Measurements from ENCODE around the gene DNAJB1. TPM values are rescaled to one million over a fixed set of nuclear protein-coding genes. Genes with fewer than 3 reads are reported as not detected.
"Not testable (repeated sequence)": the region's sequence is repeated elsewhere in the genome, so short reads cannot be mapped to it uniquely, and the experiment has no call there.

DNAJB1 gene
- total RNA-seq, 2 donors from 2014 or later: 62.5 to 64.1 TPM

GRCh38 chr19:14510311-14511228 lies 7.6 kb downstream of the DNAJB1 start:
- DNase-seq (no peak), ATAC-seq (replicated peaks in 1 of 2) (no peak)
- H3K27ac Mint-ChIP-seq: peak overlapping the region; percentile 92
- no peaks in the 10 kb centered on the region for H3K27me3 Mint-ChIP-seq (ENCODE audit: low read depth)
- H3K9me3 Mint-ChIP-seq: no peaks in the 10 kb centered on the region
- H3K36me3 Mint-ChIP-seq (ENCODE audit: insufficient read depth in 2 of 2): peaks cover 7 to 10% of the 10 kb centered on the region in 2 donors
- H3K4me1 Mint-ChIP-seq (ENCODE audit: low read depth): peaks cover 75% of the 10 kb centered on the region
- peak overlapping the region; percentile 37 to 68 for H3K4me3 Mint-ChIP-seq

GRCh38 chr19:14507704-14508542 lies 10.3 kb downstream of the DNAJB1 start:
- peak overlapping the region; percentile 72 for H3K27ac Mint-ChIP-seq

GRCh38 chr19:14505488-14506239 lies 12.5 kb downstream of the DNAJB1 start:
- ATAC-seq (replicated peaks in 1 of 2) (peak; percentile 76 to 80), DNase-seq (peak; percentile 82 to 89)
- Mint-ChIP-seq H3K9me3 (no peaks in the 10 kb centered on the region), H3K4me3 (peak overlapping the region; percentile 56 to 67), H3K4me1 (ENCODE audit: low read depth) (peaks cover 60% of the 10 kb centered on the region), H3K27me3 (ENCODE audit: low read depth) (no peaks in the 10 kb centered on the region), H3K36me3 (ENCODE audit: insufficient read depth in 2 of 2) (no peaks in the 10 kb centered on the region), H3K27ac (peak overlapping the region; percentile 91)

More at GRCh38 chr19:14507704-14508542, 10.3 kb downstream of the DNAJB1 start:
- no peaks in the 10 kb centered on the region for H3K9me3 Mint-ChIP-seq
- DNase-seq (no peak), ATAC-seq (replicated peaks in 1 of 2) (no peak)
- no peaks in the 10 kb centered on the region for H3K27me3 Mint-ChIP-seq (ENCODE audit: low read depth)
- H3K36me3 Mint-ChIP-seq (ENCODE audit: insufficient read depth in 2 of 2): no peaks in the 10 kb centered on the region
- peak overlapping the region; percentile 63 to 64 for H3K4me3 Mint-ChIP-seq
- peaks cover 68% of the 10 kb centered on the region for H3K4me1 Mint-ChIP-seq (ENCODE audit: low read depth)

GRCh38 chr19:14504575-14504974 lies 13.6 kb downstream of the DNAJB1 start:
- H3K27me3 Mint-ChIP-seq (ENCODE audit: low read depth): not testable (repeated sequence)

GRCh38 chr19:14503285-14503684 lies 14.9 kb downstream of the DNAJB1 start:
- DNase-seq (no peak), ATAC-seq (replicated peaks in 1 of 2) (no peak)
- no peaks in the 10 kb centered on the region for H3K27me3 Mint-ChIP-seq (ENCODE audit: low read depth)
- H3K4me1 Mint-ChIP-seq (ENCODE audit: low read depth): peaks cover 42% of the 10 kb centered on the region
- H3K9me3 Mint-ChIP-seq: no peaks in the 10 kb centered on the region
- no peak overlapping the region for H3K27ac Mint-ChIP-seq
- no peak overlapping the region for H3K4me3 Mint-ChIP-seq
- H3K36me3 Mint-ChIP-seq (ENCODE audit: insufficient read depth in 2 of 2): no peaks in the 10 kb centered on the region

More at GRCh38 chr19:14504575-14504974, 13.6 kb downstream of the DNAJB1 start:
- not testable (repeated sequence) for H3K27ac Mint-ChIP-seq; H3K4me3 Mint-ChIP-seq; H3K9me3 Mint-ChIP-seq; ATAC-seq (replicated peaks in 1 of 2); H3K36me3 Mint-ChIP-seq (ENCODE audit: insufficient read depth in 2 of 2); DNase-seq
- H3K4me1 Mint-ChIP-seq (ENCODE audit: low read depth): peaks cover 49% of the 10 kb centered on the region

- no peak overlapping the region for H3K27ac Mint-ChIP-seq
- peaks cover 35% of the 10 kb centered on the region for H3K4me1 Mint-ChIP-seq (ENCODE audit: low read depth)
- no peaks in the 10 kb centered on the region for H3K9me3 Mint-ChIP-seq
- no peaks in the 10 kb centered on the region for H3K36me3 Mint-ChIP-seq (ENCODE audit: insufficient read depth in 2 of 2)
- H3K27me3 Mint-ChIP-seq (ENCODE audit: low read depth): no peaks in the 10 kb centered on the region
- no peak overlapping the region for H3K4me3 Mint-ChIP-seq
- ATAC-seq (replicated peaks in 1 of 2) (no peak), DNase-seq (no peak)
Measured at GRCh38 chr19:14502334-14503092, 15.7 kb downstream of the DNAJB1 start.

- Mint-ChIP-seq H3K27ac (no peak overlapping the region), H3K27me3 (ENCODE audit: low read depth) (no peaks in the 10 kb centered on the region), H3K9me3 (no peaks in the 10 kb centered on the region), H3K4me3 (no peak overlapping the region), H3K36me3 (ENCODE audit: insufficient read depth in 2 of 2) (peaks cover 0 to 3% of the 10 kb centered on the region in 2 donors), H3K4me1 (ENCODE audit: low read depth) (peaks cover 20% of the 10 kb centered on the region)
- DNase-seq (no peak), ATAC-seq (replicated peaks in 1 of 2) (no peak)
Measured at GRCh38 chr19:14497228-14497921, 20.8 kb downstream of the DNAJB1 start.

GRCh38 chr19:14496834-14497227 lies 21.4 kb downstream of the DNAJB1 start:
- H3K27me3 Mint-ChIP-seq (ENCODE audit: low read depth): no peaks in the 10 kb centered on the region
- no peak overlapping the region for H3K27ac Mint-ChIP-seq
- no peaks in the 10 kb centered on the region for H3K9me3 Mint-ChIP-seq
- H3K4me1 Mint-ChIP-seq (ENCODE audit: low read depth): peaks cover 20% of the 10 kb centered on the region
- peaks cover 0 to 3% of the 10 kb centered on the region in 2 donors for H3K36me3 Mint-ChIP-seq (ENCODE audit: insufficient read depth in 2 of 2)
- DNase-seq (no peak), ATAC-seq (replicated peaks in 1 of 2) (no peak)
- peak overlapping the region; percentile 77 to 85 for H3K4me3 Mint-ChIP-seq

GRCh38 chr19:14496029-14496833 lies 22.0 kb downstream of the DNAJB1 start, which contains the start of gene GIPC1:
GIPC1 (minus strand) TSS chr19:14496127; CDS start chr19:14482976, 13,151 bp downstream.
- H3K36me3 Mint-ChIP-seq (ENCODE audit: insufficient read depth in 2 of 2): peaks cover 2 to 6% of the 10 kb centered on the region in 2 donors
- H3K27me3 Mint-ChIP-seq (ENCODE audit: low read depth): no peaks in the 10 kb centered on the region
- ATAC-seq (replicated peaks in 1 of 2) (peak; percentile 93 to 95), DNase-seq (peak; percentile 88 to 91)
- H3K4me1 Mint-ChIP-seq (ENCODE audit: low read depth): peaks cover 20% of the 10 kb centered on the region
- no peaks in the 10 kb centered on the region for H3K9me3 Mint-ChIP-seq
- peak within 1 kb of the TSS; percentile 81 to 85 for H3K4me3 Mint-ChIP-seq
- no peak within 1 kb of the TSS for H3K27ac Mint-ChIP-seq

- peaks cover 20% of the 10 kb centered on the region for H3K4me1 Mint-ChIP-seq (ENCODE audit: low read depth)
- no peaks in the 10 kb centered on the region for H3K27me3 Mint-ChIP-seq (ENCODE audit: low read depth)
- no peak for DNase-seq
- H3K4me3 Mint-ChIP-seq: peak overlapping the region; percentile 81 to 85
- H3K36me3 Mint-ChIP-seq (ENCODE audit: insufficient read depth in 2 of 2): peaks cover 2 to 6% of the 10 kb centered on the region in 2 donors
- ATAC-seq (replicated peaks in 1 of 2): peak in 1 of 2 donors; percentile 2
- no peak overlapping the region for H3K27ac Mint-ChIP-seq
- H3K9me3 Mint-ChIP-seq: no peaks in the 10 kb centered on the region
Measured at GRCh38 chr19:14495672-14496028, 22.5 kb downstream of the DNAJB1 start.
